K562 (cell line): ENCODE data around the gene DTX1. TPM values are rescaled to one million over a fixed set of nuclear protein-coding genes. Genes with fewer than 3 reads are reported as not detected.

Source experiments
- ATAC-seq: fragments of 200-7000 bp; cut with Tn5 transposase; 3 replicates; pipeline ENCODE4 v1.9.1; 2020; ENCODE audit warnings: moderate library complexity
- BruUV-seq: library from RNA; stranded (reverse); fragments of 400-500 nt; replicated peaks from 2 replicates; lab custom pipeline; 2021; lab: Mats Ljungman, UMichigan
- CTCF ChIA-PET: fragments of 300-600 bp; formaldehyde crosslinking; extraction: SDS; loops from one replicate; lab custom pipeline; 2021; ENCODE audit warnings: low intra/inter-chr PET ratio; lab: Yijun Ruan, JAX
- POLR2A ChIA-PET: fragments of 300-600, 350-650 bp; sonication (Branson Sonifier 250); formaldehyde crosslinking; extraction: SDS; loops from one replicate; lab custom pipeline; 2021; ENCODE audit warnings: antibody characterized with exemption, inconsistent platforms; lab: Yijun Ruan, JAX
- DNase-seq, 4 experiments: peaks; one replicate each; pipeline versions ENCODE4 v3.0.0 to v3.0.0-alpha.2; 2011 to 2018; ENCODE audit warnings: low spot score in 3 of 4, mixed read lengths in 3 of 4; ENCODE audit errors: extremely low read depth in 1 of 4
- FAIRE-seq: peaks from 2 replicates; lab custom pipeline; 2011; peaks lifted over from hg19 to GRCh38; lab: Jason Lieb, UNC
- H2AFZ ChIP-seq: 2 replicates; pipeline ENCODE4 v1.6.0; 2011; ENCODE audit warnings: low read depth, low read length, control low read depth, inconsistent platforms
- H3K27ac ChIP-seq: fragments of 200-600 bp; 3 replicates; pipeline ENCODE4 v1.8.0; 2011; ENCODE audit warnings: low read depth, mild to moderate bottlenecking, control low read depth, inconsistent platforms, low read length, moderate library complexity, mixed read lengths; ENCODE audit errors: extremely low read depth
- H3K27me3 ChIP-seq, 2 experiments: fragments of 300-600 bp in 1 of 2; 2 replicates in 1 of 2; 3 replicates in 1 of 2; pipeline versions ENCODE4 v1.6.0 to v1.8.0; 2011; ENCODE audit warnings: inconsistent platforms in 2 of 2, low read length in 2 of 2, mild to moderate bottlenecking in 1 of 2, mixed read lengths in 1 of 2, moderate library complexity in 1 of 2; ENCODE audit not compliant: control insufficient read depth in 2 of 2, insufficient read depth in 2 of 2
- H3K36me3 ChIP-seq: fragments of 300-600 bp; 3 replicates; pipeline ENCODE4 v1.8.0; 2011; ENCODE audit warnings: mild to moderate bottlenecking, low read length, inconsistent platforms; ENCODE audit not compliant: control insufficient read depth, insufficient read depth
- H3K4me1 ChIP-seq, 2 experiments: fragments of 200-600 bp in 1 of 2; replicated peaks in 1 of 2; 2 replicates in 1 of 2; 3 replicates in 1 of 2; pipeline versions ENCODE4 v1.5.1 to v1.8.0; 2011; ENCODE audit warnings: inconsistent platforms in 2 of 2, low read length in 2 of 2, mild to moderate bottlenecking in 1 of 2, mixed read lengths in 1 of 2, moderate library complexity in 1 of 2; ENCODE audit not compliant: control insufficient read depth in 2 of 2, insufficient read depth in 2 of 2
- H3K4me2 ChIP-seq: 2 replicates; pipeline ENCODE4 v1.6.1; 2011; ENCODE audit warnings: low read length, control low read depth, inconsistent platforms, mixed read lengths; ENCODE audit not compliant: insufficient read depth
- H3K4me3 ChIP-seq: fragments of 200-600 bp; sonication (generic), shearing (Covaris generic); 2 replicates; pipeline ENCODE4 v1.5.1; 2016; ENCODE audit warnings: control low read depth, inconsistent platforms
- H3K79me2 ChIP-seq: fragments of 200-600 bp; 3 replicates; pipeline ENCODE4 v1.8.0; 2011; ENCODE audit warnings: low read length, inconsistent platforms; ENCODE audit not compliant: control insufficient read depth, insufficient read depth
- H3K9ac ChIP-seq, 2 experiments: 2 replicates each; pipeline versions ENCODE4 v1.6.0 to v1.6.1; 2011; ENCODE audit warnings: low read depth in 2 of 2, low read length in 2 of 2, control low read depth in 1 of 2, inconsistent platforms in 1 of 2, mild to moderate bottlenecking in 1 of 2, mixed read lengths in 1 of 2; ENCODE audit not compliant: insufficient read depth in 1 of 2
- H3K9me1 ChIP-seq: one replicate; pipeline ENCODE4 v1.6.0; 2011; ENCODE audit warnings: inconsistent platforms, mild to moderate bottlenecking, low read length, moderate library complexity; ENCODE audit not compliant: control insufficient read depth, insufficient read depth
- H3K9me3 ChIP-seq: replicated peaks from 2 replicates; pipeline ENCODE4 v1.5.1; 2011; ENCODE audit warnings: low read depth, low read length, inconsistent platforms; ENCODE audit not compliant: control insufficient read depth, insufficient read depth
- H4K20me1 ChIP-seq: replicated peaks from 2 replicates; pipeline ENCODE4 v1.6.1; 2011; ENCODE audit warnings: low read length, inconsistent platforms, mixed read lengths; ENCODE audit not compliant: control insufficient read depth, insufficient read depth
- FOXP1 ChIP-seq: sonication (generic); formaldehyde crosslinking; IDR thresholded peaks from 2 replicates; pipeline ENCODE4 v1.8.0; 2022; ENCODE audit warnings: mild to moderate bottlenecking, missing genetic modification reagents
- MCM2 ChIP-seq: fragments of 450-650 bp; IDR thresholded peaks from 2 replicates; pipeline ENCODE4 v1.6.1; 2017; ENCODE audit warnings: low read depth, mild to moderate bottlenecking
- PRPF4 ChIP-seq: fragments of 200-400 bp; formaldehyde crosslinking; IDR thresholded peaks from one replicate; pipeline ENCODE4 v1.6.1; 2017; ENCODE audit warnings: low read length, low read depth, mild to moderate bottlenecking; ENCODE audit not compliant: insufficient read depth, poor library complexity, severe bottlenecking
- RBM22 ChIP-seq: fragments of 200-400 bp; formaldehyde crosslinking; IDR thresholded peaks from 2 replicates; pipeline ENCODE4 v1.6.1; 2018; ENCODE audit warnings: low read length, low read depth; ENCODE audit not compliant: poor library complexity, severe bottlenecking
- TEAD1 ChIP-seq, 2 experiments: fragments of 450-650 bp in 1 of 2; sonication (generic) in 1 of 2; formaldehyde crosslinking; IDR thresholded peaks; 2 replicates each; pipeline versions ENCODE4 v1.4.0 to v1.8.0; 2020 to 2022; ENCODE audit warnings: mild to moderate bottlenecking in 2 of 2, missing genetic modification reagents in 1 of 2
- ZNF318 ChIP-seq, 2 experiments: fragments of 450-650 bp; IDR thresholded peaks; 2 replicates each; pipeline ENCODE4 v1.6.1; 2016; ENCODE audit warnings: mild to moderate bottlenecking in 2 of 2, borderline replicate concordance in 1 of 2, low read depth in 1 of 2, moderate library complexity in 1 of 2
- WGBS: fragments of 100-300 bp; shearing (Covaris generic); methylation state at CpG from one replicate; pipeline ENCODE4 v1.1.6; 2016; ENCODE audit warnings: low coverage, mixed read lengths; ENCODE audit not compliant: insufficient coverage; ENCODE audit errors: missing lambda C conversion rate; 5-methylcytosine and 5-hydroxymethylcytosine counted together
- in situ Hi-C: fragments of 300-500 bp; cut with MboI; formaldehyde crosslinking; loops from 4 replicates; pipeline ENCODE4 v1.15.0; 2018; ENCODE audit warnings: inconsistent platforms, mixed read lengths
- intact Hi-C: fragments of 100-400 bp; cut with micrococcal nuclease; formaldehyde crosslinking; loops from 2 replicates; pipeline ENCODE4 v1.14.2; 2022
- polyA plus RNA-seq, 8 experiments: library from polyadenylated mRNA; depleted of rRNA in 4 of 8; stranded (reverse) in 5 of 8; unstranded in 3 of 8; fragments of >200 nt; fragmentation: Nextera tagmentation in 2 of 8; fragmentation: Illumina TruSeq in 1 of 8; extraction: Ambion mirVana in 2 of 8; extraction: Trizol in 1 of 8; gene quantifications; 2 replicates each; pipeline versions ENCODE4 v1.2.1 to v1.2.3, GENCODE V29; 2011 to 2014; ENCODE audit warnings: inconsistent platforms in 1 of 8, missing spikeins in 1 of 8
- total RNA-seq, 7 experiments: library from RNA; depleted of rRNA in 6 of 7; stranded (reverse); fragments of >200 nt in 6 of 7; fragmentation: Illumina TruSeq in 2 of 7; extraction: Trizol in 2 of 7; gene quantifications; 2 replicates each; pipeline versions ENCODE4 v1.2.1 to v1.2.3, GENCODE V29; 2011 to 2021; ENCODE audit warnings: low replicate concordance in 1 of 7
- TF ChIP-seq, protein P1 (sequence below): fragments of 450-650 bp; IDR thresholded peaks from 2 replicates; pipeline ENCODE4 v1.6.1; 2016; ENCODE audit warnings: low read depth, mild to moderate bottlenecking, moderate library complexity

Gene DTX1
- total and polyA plus RNA-seq, 9 of the 15 experiments (the other 6 are each of a cell fraction or from before 2014, with no cell fraction given) = not detected

DNA sequence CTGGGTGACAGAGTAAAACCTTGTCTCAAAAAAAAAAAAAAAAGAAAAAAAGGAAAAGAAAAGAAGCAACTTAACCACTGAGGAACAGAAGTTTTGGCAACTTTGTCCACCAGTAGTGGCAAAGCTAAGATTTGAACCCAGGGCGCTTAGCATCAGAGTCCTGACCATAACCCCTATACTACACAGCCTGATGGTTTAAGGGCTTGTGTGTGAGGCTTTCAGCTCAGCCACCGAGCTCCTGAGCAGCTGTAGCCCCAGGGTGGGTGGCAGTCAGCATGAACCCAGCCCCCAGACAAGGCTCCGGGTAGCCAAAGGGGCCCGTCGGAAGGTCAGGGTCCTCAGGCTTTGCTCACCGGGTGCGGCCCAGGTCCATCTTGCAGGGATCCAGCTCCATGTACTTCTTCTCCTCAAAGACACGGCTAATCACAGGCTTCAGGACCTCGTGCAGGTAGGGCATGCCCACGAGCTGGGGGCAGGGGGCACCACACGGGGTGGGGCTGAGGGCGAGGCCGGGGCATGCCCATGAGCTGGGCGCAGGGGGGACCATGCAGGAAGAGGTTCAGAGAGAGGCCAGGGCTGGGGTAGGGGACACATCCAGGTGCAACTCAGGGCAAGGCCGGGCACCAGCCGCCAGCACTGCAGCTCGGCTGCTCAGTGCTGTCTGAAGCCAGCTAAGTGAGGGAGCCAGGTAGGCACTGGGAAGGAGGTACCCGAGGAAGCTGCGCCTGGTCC lies 58.1 kb downstream of the DTX1 start (continued):
- no peak for TF ChIP-seq FOXP1

- no peak for ATAC-seq
- in situ Hi-C loops (no loop called here), intact Hi-C loops (no loop called here)
- no peak for DNase-seq
- no TSS peak for BruUV-seq
- ChIA-PET CTCF (no interaction called here), POLR2A (interaction anchor here (0.6 to 0.8 kb wide), 2 partner anchors 8 to 12 kb away, joined by 3 read pairs; no protein-coding TSS in a partner anchor)
- Histone ChIP-seq H3K4me1 (peaks cover 0 to 21% of the 10 kb centered on the region in 2 experiments; a peak in 1 of 5 replicates), H3K9me1 (peaks cover 2% of the 10 kb centered on the region), H3K9me3 (no peaks in the 10 kb centered on the region), H3K27me3 (peaks cover 31 to 59% of the 10 kb centered on the region in 2 experiments; a peak in 4 of 5 replicates), H3K36me3 (no peaks in the 10 kb centered on the region), H3K4me2 (no peak overlapping the region), H3K27ac (no peak overlapping the region), H4K20me1 (peaks cover 13% of the 10 kb centered on the region; the same call in 1 of the 2 replicates), H2AFZ (no peak overlapping the region), H3K9ac (peak overlapping the region in 1 of 2 experiments; percentile 35; a peak in 2 of 4 replicates), H3K4me3 (no peak overlapping the region), H3K79me2 (no peaks in the 10 kb centered on the region)
- FAIRE-seq = no peak
- WGBS = 2% methylated on average over 21 of the region's 22 CpGs
- TF ChIP-seq MCM2 (no peak), RBM22 (no peak), TEAD1 (CRISPR knock-in tag; IDR thresholded peaks at IDR 0.05) (no peak), ZNF318 (IDR thresholded peaks at IDR 0.05; ENCODE audit: borderline replicate concordance in 1 of 2, low read depth in 1 of 2) (no peak), PRPF4 (no peak)
- TF ChIP-seq, protein P1, sequence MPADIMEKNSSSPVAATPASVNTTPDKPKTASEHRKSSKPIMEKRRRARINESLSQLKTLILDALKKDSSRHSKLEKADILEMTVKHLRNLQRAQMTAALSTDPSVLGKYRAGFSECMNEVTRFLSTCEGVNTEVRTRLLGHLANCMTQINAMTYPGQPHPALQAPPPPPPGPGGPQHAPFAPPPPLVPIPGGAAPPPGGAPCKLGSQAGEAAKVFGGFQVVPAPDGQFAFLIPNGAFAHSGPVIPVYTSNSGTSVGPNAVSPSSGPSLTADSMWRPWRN = no peak
Observed at GRCh38 chr12:113115455-113116126, 59.1 kb downstream of the DTX1 start.
